ENCODE data around the gene MRPL12. TPM values are rescaled to one million over a fixed set of nuclear protein-coding genes. Genes with fewer than 3 reads are reported as not detected.

The MRPL12 gene
- total and polyA plus RNA-seq, 9 of the 15 experiments (the other 6 are each of a cell fraction or from before 2014, with no cell fraction given), result 0.94 to 338 (median 100) TPM

- TF ChIP-seq ZBTB9 (CRISPR knock-in tag; IDR thresholded peaks at IDR 0.05) (0 out of 2 replicates have a peak, but pooled peaks have one; percentile 21), MGA (IDR thresholded peaks at IDR 0.05) (no peak), CREM (IDR thresholded peaks at IDR 0.05; ENCODE audit: low read depth) (no peak), CTCFL (IDR thresholded peaks at IDR 0.05; ENCODE audit: borderline replicate concordance, insufficient read depth, low read depth, low read length, poor library complexity, severe bottlenecking) (peak; percentile 24), POLR2B (IDR thresholded peaks at IDR 0.05; ENCODE audit: low read depth, partially characterized antibody) (peak; percentile 70), ELF1 (tag; IDR thresholded peaks at IDR 0.05) (no peak), ZC3H4 (CRISPR knock-in tag; IDR thresholded peaks at IDR 0.05; ENCODE audit: borderline replicate concordance) (peak; percentile 62; the same call in 1 of the 2 replicates), ZBTB1 (CRISPR knock-in tag; IDR thresholded peaks at IDR 0.05; ENCODE audit: borderline replicate concordance, low read depth) (0 out of 2 replicates have a peak, but pooled peaks have one; percentile 38), ZFX (CRISPR knock-in tag; IDR thresholded peaks at IDR 0.05) (peak; percentile 41; the same call in 1 of the 2 replicates), ZNF696 (CRISPR knock-in tag; conservative IDR thresholded peaks at IDR 0.05) (no peak)
Measured at GRCh38 chr17:81701288-81702071, 1.7 kb upstream of the MRPL12 start (continued).
